ENCODE data around the gene HSD11B2. TPM values are rescaled to one million over a fixed set of nuclear protein-coding genes. Genes with fewer than 3 reads are reported as not detected.

Gene HSD11B2
- total and polyA plus RNA-seq, 2 experiments from 2014 or later, result 0.93 to 2.3 TPM

- Histone ChIP-seq H3K36me3 (replicated peaks; ENCODE audit: insufficient read depth, low read depth) (no peaks in the 10 kb centered on the region), H3K27ac (peak within 1 kb of the TSS; percentile 97), H3K9me2 (replicated peaks; ENCODE audit: insufficient read depth) (no peaks in the 10 kb centered on the region), H3K27me3 (no peaks in the 10 kb centered on the region), H2AFZ (peak within 1 kb of the TSS; percentile 62), H3K4me3 (peak within 1 kb of the TSS; percentile 77), H3K4me1 (ENCODE audit: insufficient read depth) (peaks cover 20% of the 10 kb centered on the region), H3K4me2 (peak within 1 kb of the TSS; percentile 88), H3K9me3 (ENCODE audit: low read depth) (no peaks in the 10 kb centered on the region), H4K20me1 (ENCODE audit: insufficient read depth, poor library complexity, severe bottlenecking) (peaks cover 31% of the 10 kb centered on the region), H3K79me2 (peaks cover 53% of the 10 kb centered on the region)
- TF ChIP-seq, protein P1, sequence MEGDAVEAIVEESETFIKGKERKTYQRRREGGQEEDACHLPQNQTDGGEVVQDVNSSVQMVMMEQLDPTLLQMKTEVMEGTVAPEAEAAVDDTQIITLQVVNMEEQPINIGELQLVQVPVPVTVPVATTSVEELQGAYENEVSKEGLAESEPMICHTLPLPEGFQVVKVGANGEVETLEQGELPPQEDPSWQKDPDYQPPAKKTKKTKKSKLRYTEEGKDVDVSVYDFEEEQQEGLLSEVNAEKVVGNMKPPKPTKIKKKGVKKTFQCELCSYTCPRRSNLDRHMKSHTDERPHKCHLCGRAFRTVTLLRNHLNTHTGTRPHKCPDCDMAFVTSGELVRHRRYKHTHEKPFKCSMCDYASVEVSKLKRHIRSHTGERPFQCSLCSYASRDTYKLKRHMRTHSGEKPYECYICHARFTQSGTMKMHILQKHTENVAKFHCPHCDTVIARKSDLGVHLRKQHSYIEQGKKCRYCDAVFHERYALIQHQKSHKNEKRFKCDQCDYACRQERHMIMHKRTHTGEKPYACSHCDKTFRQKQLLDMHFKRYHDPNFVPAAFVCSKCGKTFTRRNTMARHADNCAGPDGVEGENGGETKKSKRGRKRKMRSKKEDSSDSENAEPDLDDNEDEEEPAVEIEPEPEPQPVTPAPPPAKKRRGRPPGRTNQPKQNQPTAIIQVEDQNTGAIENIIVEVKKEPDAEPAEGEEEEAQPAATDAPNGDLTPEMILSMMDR (IDR thresholded peaks at IDR 0.05; ENCODE audit: poor library complexity), result peak; percentile 96
- no peak for TF ChIP-seq EZH2phosphoT487 (IDR thresholded peaks at IDR 0.05; ENCODE audit: low read depth, severe bottlenecking, unreplicated experiment)
- peak; percentile 99 for DNase-seq (ENCODE audit: low spot score)
- 1% methylated on average over 57 of the region's 57 CpGs for WGBS (ENCODE audit: low lambda C conversion rate, missing lambda C conversion rate)
These were observed 50.1 kb downstream of the HSD11B2 start, which contains the start of gene ATP6V0D1 for GRCh38 chr16:67480833-67481560. Gene ATP6V0D1 (minus strand): TSS chr16:67481157. CDS start chr16:67481086, 71 bp downstream.

GRCh38 chr16:67481561-67482232 lies 50.8 kb downstream of the HSD11B2 start:
- H3K9me2 ChIP-seq (replicated peaks; ENCODE audit: insufficient read depth), result no peaks in the 10 kb centered on the region
- no peaks in the 10 kb centered on the region for H3K27me3 ChIP-seq
- peak overlapping the region; percentile 86 for H3K27ac ChIP-seq
- H4K20me1 ChIP-seq (ENCODE audit: insufficient read depth, poor library complexity, severe bottlenecking), result peaks cover 24% of the 10 kb centered on the region
- peaks cover 20% of the 10 kb centered on the region for H3K4me1 ChIP-seq (ENCODE audit: insufficient read depth)
- H3K4me2 ChIP-seq, result peak overlapping the region; percentile 80
- H3K9me3 ChIP-seq (ENCODE audit: low read depth), result no peaks in the 10 kb centered on the region
- WGBS (ENCODE audit: low lambda C conversion rate, missing lambda C conversion rate), result 60% methylated on average over 17 of the region's 17 CpGs
- H2AFZ ChIP-seq, result peak overlapping the region; percentile 62
- peaks cover 46% of the 10 kb centered on the region for H3K79me2 ChIP-seq
- TF ChIP-seq EZH2 (IDR thresholded peaks at IDR 0.05; ENCODE audit: borderline replicate concordance) (no peak), EZH2phosphoT487 (IDR thresholded peaks at IDR 0.05; ENCODE audit: low read depth, severe bottlenecking, unreplicated experiment) (no peak)
- TF ChIP-seq, protein P1 (IDR thresholded peaks at IDR 0.05; ENCODE audit: poor library complexity), result no peak
- peak overlapping the region; percentile 20 for H3K4me3 ChIP-seq
- peak; percentile 48 for DNase-seq (ENCODE audit: low spot score)
- no peaks in the 10 kb centered on the region for H3K36me3 ChIP-seq (replicated peaks; ENCODE audit: insufficient read depth, low read depth)

DNA sequence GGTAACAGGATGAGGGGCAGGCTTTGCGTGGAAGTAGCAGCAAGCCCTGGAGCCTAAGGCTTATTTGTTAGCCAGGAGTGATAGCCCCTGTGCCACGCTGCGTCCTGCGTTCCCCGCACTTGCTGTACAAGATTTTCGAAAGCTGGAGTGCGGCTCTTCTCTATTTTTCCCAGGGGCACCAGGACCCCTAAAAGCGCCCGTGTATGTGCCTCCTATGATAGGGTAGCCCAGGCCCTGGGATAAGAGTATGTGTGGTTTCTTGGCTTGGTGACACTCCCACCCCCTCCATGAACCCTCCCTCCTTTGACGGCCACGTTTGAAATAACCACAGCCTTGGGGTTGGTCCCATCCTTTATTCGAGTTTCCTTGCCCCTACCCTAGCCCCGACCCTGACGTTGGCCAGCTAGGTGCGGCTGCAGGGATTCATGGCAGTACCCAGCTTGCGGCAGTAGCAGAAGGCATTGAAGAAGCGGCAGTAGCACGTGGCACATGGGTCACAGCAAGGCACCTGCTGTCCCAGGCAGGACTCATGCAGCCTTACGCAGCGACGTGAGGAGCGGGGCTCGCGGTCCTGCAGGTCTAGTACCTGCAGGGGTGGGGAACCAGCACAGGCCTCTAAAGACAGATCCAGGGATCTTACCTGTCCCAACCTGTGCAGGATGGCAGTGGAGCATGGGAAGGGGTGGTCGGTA lies 51.5 kb downstream of the HSD11B2 start:
- TF ChIP-seq EZH2 (IDR thresholded peaks at IDR 0.05; ENCODE audit: borderline replicate concordance) (no peak), EZH2phosphoT487 (IDR thresholded peaks at IDR 0.05; ENCODE audit: low read depth, severe bottlenecking, unreplicated experiment) (no peak)
- TF ChIP-seq, protein P1 (IDR thresholded peaks at IDR 0.05; ENCODE audit: poor library complexity), result no peak
- Histone ChIP-seq H2AFZ (peak overlapping the region; percentile 62), H3K27ac (peak overlapping the region; percentile 86), H3K36me3 (replicated peaks; ENCODE audit: insufficient read depth, low read depth) (no peaks in the 10 kb centered on the region), H3K9me3 (ENCODE audit: low read depth) (no peaks in the 10 kb centered on the region), H3K4me1 (ENCODE audit: insufficient read depth) (peaks cover 20% of the 10 kb centered on the region), H3K79me2 (peaks cover 39% of the 10 kb centered on the region), H3K27me3 (no peaks in the 10 kb centered on the region), H3K4me3 (no peak overlapping the region), H3K9me2 (replicated peaks; ENCODE audit: insufficient read depth) (no peaks in the 10 kb centered on the region), H3K4me2 (peak overlapping the region; percentile 80), H4K20me1 (ENCODE audit: insufficient read depth, poor library complexity, severe bottlenecking) (peaks cover 18% of the 10 kb centered on the region)
- DNase-seq (ENCODE audit: low spot score), result no peak
- WGBS (ENCODE audit: low lambda C conversion rate, missing lambda C conversion rate), result 95% methylated on average over 25 of the region's 25 CpGs
